Middle frontal gyrus (tissue), 1 donor: Measurements from ENCODE around the gene ARMC2.
"Not testable (repeated sequence)": the region's sequence is repeated elsewhere in the genome, so short reads cannot be mapped to it uniquely, and the experiment has no call there.

ENCODE experiments used
- DNase-seq: peaks from one replicate; pipeline ENCODE4 v3.0.0-alpha.2; 2015; ENCODE audit warnings: low spot score; ENCODE audit errors: extremely low spot score

The ARMC2 gene

GRCh38 chr6:108848116-108848868 is at the start of gene ARMC2:
Gene ARMC2, plus strand, starts transcription at chr6:108848422. Its CDS starts 5,846 bp downstream, at chr6:108854268.
- DNase-seq: peak; percentile 88

GRCh38 chr6:108798670-108799353 is 49.4 kb upstream of the ARMC2 start:
- DNase-seq: no peak

- DNase-seq: no peak
These were observed 48.9 kb upstream of the ARMC2 start for GRCh38 chr6:108799354-108799717.

GRCh38 chr6:108799791-108800190 is 48.4 kb upstream of the ARMC2 start:
- DNase-seq: no peak

GRCh38 chr6:108800427-108800864 is 47.8 kb upstream of the ARMC2 start:
- peak; percentile 17 for DNase-seq

GRCh38 chr6:108801366-108801765 is 46.9 kb upstream of the ARMC2 start:
- no peak for DNase-seq

GRCh38 chr6:108803982-108804490 is 44.2 kb upstream of the ARMC2 start:
- DNase-seq: no peak

- DNase-seq: no peak
These were observed 43.3 kb upstream of the ARMC2 start for GRCh38 chr6:108804956-108805355.

GRCh38 chr6:108805611-108806167 is 42.5 kb upstream of the ARMC2 start:
- no peak for DNase-seq

GRCh38 chr6:108806171-108806570 is 42.1 kb upstream of the ARMC2 start:
- DNase-seq: no peak

GRCh38 chr6:108806665-108807064 is 41.6 kb upstream of the ARMC2 start:
- no peak for DNase-seq

- DNase-seq: no peak
These were observed 40.3 kb upstream of the ARMC2 start for GRCh38 chr6:108807928-108808327.

- DNase-seq: no peak
These were observed 39.0 kb upstream of the ARMC2 start for GRCh38 chr6:108809211-108809610.

GRCh38 chr6:108810057-108810643 is 38.1 kb upstream of the ARMC2 start:
- DNase-seq: no peak

GRCh38 chr6:108811490-108811889 is 36.7 kb upstream of the ARMC2 start:
- no peak for DNase-seq

- DNase-seq: not testable (repeated sequence)
These were observed 35.0 kb upstream of the ARMC2 start for GRCh38 chr6:108813218-108813617.

- not testable (repeated sequence) for DNase-seq
These were observed 30.9 kb upstream of the ARMC2 start for GRCh38 chr6:108817276-108817675.

- no peak for DNase-seq
These were observed 28.2 kb upstream of the ARMC2 start for GRCh38 chr6:108820006-108820405.

GRCh38 chr6:108822401-108822800 is 25.8 kb upstream of the ARMC2 start:
- DNase-seq: no peak

GRCh38 chr6:108825326-108825725 is 22.9 kb upstream of the ARMC2 start:
- DNase-seq: no peak

GRCh38 chr6:108831104-108831503 is 17.1 kb upstream of the ARMC2 start:
- DNase-seq: peak; percentile 33

GRCh38 chr6:108832738-108833137 is 15.5 kb upstream of the ARMC2 start:
- no peak for DNase-seq
